GM12891 (cell line): ENCODE measurements around the gene KRT20.

Experiments
- POLR2A ChIP-seq: IDR thresholded peaks from 2 replicates; pipeline ENCODE4 v1.6.1; 2011; ENCODE audit warnings: low read depth, low read length, control low read depth
- POLR2AphosphoS5 ChIP-seq: IDR thresholded peaks from 2 replicates; pipeline ENCODE4 v1.6.1; 2011; ENCODE audit warnings: low read depth, low read length, control low read depth
- TAF1 ChIP-seq: IDR thresholded peaks from 2 replicates; pipeline ENCODE4 v1.6.1; 2011; ENCODE audit warnings: low read depth, low read length, control low read depth

GRCh38 chr17:40912486-40913210, 27.6 kb upstream of the KRT20 start:
- TF ChIP-seq TAF1 (no peak), POLR2A (no peak), POLR2AphosphoS5 (no peak)
